Endothelial cell (in vitro differentiated cells): ENCODE measurements around the gene LTK. TPM values are rescaled to one million over a fixed set of nuclear protein-coding genes. Genes with fewer than 3 reads are reported as not detected.

Experiments
- DNase-seq: peaks from one replicate; pipeline ENCODE4 v3.0.0; 2021; ENCODE audit warnings: low spot score
- H3K27ac Mint-ChIP-seq: one replicate; pipeline ENCODE4 v1.8.0; 2021; ENCODE audit warnings: mixed read lengths, inconsistent platforms; ENCODE audit not compliant: unreplicated experiment
- H3K27me3 Mint-ChIP-seq: one replicate; pipeline ENCODE4 v1.8.0; 2021; ENCODE audit warnings: mild to moderate bottlenecking, moderate library complexity, mixed read lengths, inconsistent platforms; ENCODE audit not compliant: unreplicated experiment
- H3K36me3 Mint-ChIP-seq: one replicate; pipeline ENCODE4 v1.8.0; 2021; ENCODE audit warnings: mild to moderate bottlenecking, low read depth, mixed read lengths, inconsistent platforms; ENCODE audit not compliant: unreplicated experiment
- H3K4me1 Mint-ChIP-seq: one replicate; pipeline ENCODE4 v1.8.0; 2021; ENCODE audit warnings: mild to moderate bottlenecking, mixed read lengths, inconsistent platforms; ENCODE audit not compliant: unreplicated experiment
- H3K4me3 Mint-ChIP-seq: one replicate; pipeline ENCODE4 v1.8.0; 2021; ENCODE audit warnings: mild to moderate bottlenecking, mixed read lengths, inconsistent platforms; ENCODE audit not compliant: unreplicated experiment
- H3K9me3 Mint-ChIP-seq: one replicate; pipeline ENCODE4 v1.8.0; 2021; ENCODE audit warnings: mixed read lengths, inconsistent platforms; ENCODE audit not compliant: unreplicated experiment
- CTCF ChIP-seq: fragments of 200-600 bp; sonication (generic); IDR thresholded peaks from one replicate; pipeline ENCODE4 v1.5.0; 2021; ENCODE audit warnings: antibody characterized with exemption; ENCODE audit not compliant: unreplicated experiment
- total RNA-seq: library from RNA; stranded (reverse); fragmentation: NEBNext Ultra II Directional; extraction: Animal tissue kit (Norgen Biotek cat#: 25700); gene quantifications from one replicate; pipeline ENCODE4 v1.2.1, GENCODE V29; 2021; ENCODE audit not compliant: unreplicated experiment

The LTK gene
- total RNA-seq, 1 donor from 2014 or later, result 25.7 TPM

- H3K27me3 Mint-ChIP-seq, result peaks cover 8% of the 10 kb centered on the region
- H3K27ac Mint-ChIP-seq, result no peak overlapping the region
- no peak overlapping the region for H3K4me3 Mint-ChIP-seq
- H3K36me3 Mint-ChIP-seq, result no peaks in the 10 kb centered on the region
- no peak for TF ChIP-seq CTCF
- peaks cover 16% of the 10 kb centered on the region for H3K4me1 Mint-ChIP-seq
- H3K9me3 Mint-ChIP-seq, result no peaks in the 10 kb centered on the region
- no peak for DNase-seq
These were observed 33.5 kb upstream of the LTK start for GRCh38 chr15:41546851-41547786.

- DNase-seq, result no peak
- peaks cover 10% of the 10 kb centered on the region for H3K4me1 Mint-ChIP-seq
- H3K9me3 Mint-ChIP-seq, result no peaks in the 10 kb centered on the region
- H3K27ac Mint-ChIP-seq, result peak overlapping the region; percentile 20
- H3K36me3 Mint-ChIP-seq, result no peaks in the 10 kb centered on the region
- no peak for TF ChIP-seq CTCF
- peaks cover 8% of the 10 kb centered on the region for H3K27me3 Mint-ChIP-seq
- peak overlapping the region; percentile 87 for H3K4me3 Mint-ChIP-seq
These were observed 31.6 kb upstream of the LTK start for GRCh38 chr15:41545218-41545617.

GRCh38 chr15:41544650-41545015 lies 31.0 kb upstream of the LTK start:
- Mint-ChIP-seq H3K36me3 (no peaks in the 10 kb centered on the region), H3K27ac (peak overlapping the region; percentile 20), H3K4me3 (peak overlapping the region; percentile 87), H3K9me3 (no peaks in the 10 kb centered on the region), H3K27me3 (peaks cover 8% of the 10 kb centered on the region), H3K4me1 (peaks cover 10% of the 10 kb centered on the region)
- TF ChIP-seq CTCF, result no peak
- no peak for DNase-seq

- no peak for DNase-seq
- no peak for TF ChIP-seq CTCF
- Mint-ChIP-seq H3K36me3 (no peaks in the 10 kb centered on the region), H3K4me1 (peaks cover 10% of the 10 kb centered on the region), H3K4me3 (peak overlapping the region; percentile 99), H3K27me3 (peaks cover 8% of the 10 kb centered on the region), H3K27ac (peak overlapping the region; percentile 98), H3K9me3 (no peaks in the 10 kb centered on the region)
These were observed 29.9 kb upstream of the LTK start for GRCh38 chr15:41543521-41543870.

DNA sequence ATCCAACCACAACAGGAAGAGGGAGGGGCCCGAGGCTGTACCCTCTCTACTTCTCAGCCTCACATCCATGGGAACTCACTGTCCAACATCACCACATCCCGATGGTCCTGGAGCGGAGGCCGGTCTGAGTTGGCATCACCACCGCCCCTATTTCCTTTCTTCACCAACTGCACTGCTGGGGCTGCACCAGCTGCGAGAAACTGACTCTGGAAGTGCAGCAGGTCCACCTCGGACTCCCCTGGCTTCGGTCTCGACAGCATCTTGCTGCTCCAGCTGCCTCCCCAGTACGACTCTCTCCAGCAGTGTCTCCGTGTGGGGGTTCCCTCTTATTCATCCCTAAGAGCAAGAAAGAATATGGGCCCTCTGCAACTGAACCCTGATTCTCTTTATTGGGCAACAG lies 23.2 kb upstream of the LTK start:
- peaks cover 3% of the 10 kb centered on the region for H3K27me3 Mint-ChIP-seq

More for the DNA sequence above, 23.2 kb upstream of the LTK start:
- Mint-ChIP-seq H3K9me3 (no peaks in the 10 kb centered on the region), H3K36me3 (peaks cover 24% of the 10 kb centered on the region), H3K27ac (peak overlapping the region; percentile 8), H3K4me1 (no peaks in the 10 kb centered on the region), H3K4me3 (peak overlapping the region; percentile 7)
- no peak for DNase-seq
- TF ChIP-seq CTCF, result no peak
